Hematopoietic multipotent progenitor cell treated with erythropoietin and hydrocortisone succinate and interleukin-3 and kit ligand, for 6 days (in vitro differentiated cells): ENCODE results near the gene TMPRSS11A.

ENCODE experiments used
- DNase-seq: peaks from one replicate; pipeline ENCODE4 v3.0.0-alpha.2; 2015

TMPRSS11A gene

DNA sequence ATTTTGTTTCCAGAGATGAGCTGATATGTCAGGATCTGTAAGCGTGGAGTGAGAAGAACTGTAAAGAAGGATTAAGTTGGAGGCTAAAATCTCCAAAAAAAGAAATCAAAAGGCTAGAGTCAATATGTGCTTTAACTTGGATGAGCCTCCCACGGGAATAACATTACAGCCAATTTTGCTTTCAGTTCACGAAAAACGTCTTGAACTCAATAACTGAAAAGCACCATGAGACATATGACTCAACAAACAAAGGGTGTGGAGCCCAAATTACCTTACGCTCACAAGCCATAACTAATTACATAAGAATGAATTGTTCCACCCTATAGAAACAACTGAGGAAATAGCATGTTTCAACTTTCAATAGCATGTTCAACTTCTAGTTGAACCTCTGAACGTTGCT, 101.8 kb downstream of the TMPRSS11A start:
- DNase-seq, result no peak
